ACC112 (cell line): Measurements from ENCODE around the gene SLC6A18.
"Not testable (repeated sequence)": the region's sequence is repeated elsewhere in the genome, so short reads cannot be mapped to it uniquely, and the experiment has no call there.

ENCODE experiments used
- H2AFZ ChIP-seq: fragments of 200-600 bp; sonication (generic); one replicate; pipeline ENCODE4 v1.6.0; 2017; ENCODE audit warnings: antibody characterized with exemption, low read length; ENCODE audit not compliant: unreplicated experiment
- H3K27ac ChIP-seq: fragments of 200-600 bp; sonication (generic); 2 replicates; pipeline ENCODE4 v1.5.1; 2014; ENCODE audit warnings: low read depth, mild to moderate bottlenecking, antibody characterized with exemption, low read length, moderate library complexity
- H3K27me3 ChIP-seq: fragments of 200-600 bp; sonication (generic); 2 replicates; pipeline ENCODE4 v1.6.1; 2014; ENCODE audit warnings: mild to moderate bottlenecking, antibody characterized with exemption, low read length, moderate library complexity, mixed read lengths; ENCODE audit not compliant: insufficient read depth
- H3K36me3 ChIP-seq: fragments of 200-600 bp; sonication (generic); 2 replicates; pipeline ENCODE4 v1.6.1; 2016; ENCODE audit warnings: mild to moderate bottlenecking, antibody characterized with exemption, low read length, moderate library complexity, mixed read lengths; ENCODE audit not compliant: insufficient read depth
- H3K4me1 ChIP-seq: fragments of 200-600 bp; sonication (generic); one replicate; pipeline ENCODE4 v1.6.1; 2016; ENCODE audit warnings: low read length, mixed read lengths; ENCODE audit not compliant: insufficient read depth, unreplicated experiment, control insufficient read depth
- H3K4me3 ChIP-seq: fragments of 200-600 bp; sonication (generic); 2 replicates; pipeline ENCODE4 v1.5.1; 2014; ENCODE audit warnings: mild to moderate bottlenecking, low read depth, low read length
- H3K79me2 ChIP-seq: fragments of 200-600 bp; sonication (generic); one replicate; pipeline ENCODE4 v1.6.0; 2016; ENCODE audit warnings: low read length; ENCODE audit not compliant: control insufficient read depth, unreplicated experiment, insufficient read depth

Gene SLC6A18

DNA sequence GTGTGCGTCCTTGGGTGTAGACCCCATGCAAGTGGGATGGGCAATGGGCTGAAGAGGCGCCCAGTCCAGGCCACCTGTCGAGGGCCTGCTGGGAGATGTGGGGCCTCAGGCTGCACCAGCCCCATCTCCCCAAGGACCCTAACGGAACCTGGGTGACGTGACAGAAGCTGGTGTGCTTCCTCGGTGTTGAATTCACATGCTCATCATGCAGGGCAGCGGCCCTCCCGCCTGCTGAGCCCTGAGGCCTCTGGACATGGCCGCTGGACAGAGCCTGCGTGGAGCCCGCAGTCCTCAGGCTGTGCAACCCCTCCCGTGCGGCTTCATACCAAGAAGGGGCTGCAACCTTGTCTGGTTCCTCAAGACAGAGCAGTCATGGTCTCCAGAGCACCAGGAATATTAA is 42.9 kb downstream of the SLC6A18 start:
- Histone ChIP-seq H3K4me3 (no peak overlapping the region), H3K27ac (no peak overlapping the region), H3K27me3 (no peaks in the 10 kb centered on the region), H3K4me1 (no peaks in the 10 kb centered on the region), H3K79me2 (no peaks in the 10 kb centered on the region), H3K36me3 (no peaks in the 10 kb centered on the region), H2AFZ (no peak overlapping the region)

DNA sequence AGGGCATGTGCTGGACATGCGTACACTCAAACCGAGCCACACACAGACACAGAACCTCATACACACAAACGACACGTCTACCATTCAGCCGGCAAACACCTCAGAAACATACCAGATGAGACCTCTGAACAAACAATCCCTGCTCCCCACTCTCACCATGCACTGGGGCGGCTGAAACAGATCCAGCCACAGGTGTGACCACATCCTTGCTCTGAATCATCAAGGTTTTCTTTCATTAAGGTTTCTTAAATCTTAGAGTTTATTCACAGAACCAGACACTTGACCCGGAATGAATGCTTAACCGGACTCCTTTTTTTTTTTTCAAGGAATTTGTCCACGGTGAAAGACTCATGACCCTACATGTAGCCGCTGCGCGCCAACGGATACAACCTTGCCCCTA is 43.5 kb downstream of the SLC6A18 start:
- Histone ChIP-seq H3K4me3 (no peak overlapping the region), H2AFZ (no peak overlapping the region), H3K79me2 (no peaks in the 10 kb centered on the region), H3K36me3 (no peaks in the 10 kb centered on the region), H3K4me1 (no peaks in the 10 kb centered on the region), H3K27me3 (no peaks in the 10 kb centered on the region), H3K27ac (no peak overlapping the region)

DNA sequence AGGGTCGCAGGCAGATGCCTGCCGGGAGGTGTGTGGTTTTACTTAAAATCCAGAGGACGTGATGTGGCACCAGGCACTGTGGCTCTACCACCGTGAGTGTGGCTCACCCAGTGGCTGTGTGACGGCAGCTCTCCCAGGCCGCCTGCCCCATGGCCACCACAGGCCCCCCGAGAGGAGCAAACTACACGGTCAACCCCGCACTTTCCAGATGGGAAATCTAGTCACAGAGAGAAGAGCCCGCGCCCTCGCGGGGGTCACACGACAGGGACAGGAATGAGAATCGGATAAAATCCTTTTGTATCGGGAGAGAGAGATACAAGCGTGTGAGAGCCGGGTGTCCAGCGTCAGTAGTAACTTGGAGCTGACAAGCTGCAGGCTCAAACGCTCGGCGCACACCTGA is 45.2 kb downstream of the SLC6A18 start:
- Histone ChIP-seq H2AFZ (no peak overlapping the region), H3K27me3 (no peaks in the 10 kb centered on the region), H3K4me1 (no peaks in the 10 kb centered on the region), H3K4me3 (no peak overlapping the region), H3K36me3 (no peaks in the 10 kb centered on the region), H3K79me2 (no peaks in the 10 kb centered on the region), H3K27ac (no peak overlapping the region)

- no peak overlapping the region for H3K27ac ChIP-seq
- H2AFZ ChIP-seq: no peak overlapping the region
- H3K36me3 ChIP-seq: no peaks in the 10 kb centered on the region
- no peaks in the 10 kb centered on the region for H3K79me2 ChIP-seq
- no peak overlapping the region for H3K4me3 ChIP-seq
- no peaks in the 10 kb centered on the region for H3K27me3 ChIP-seq
- H3K4me1 ChIP-seq: no peaks in the 10 kb centered on the region
Measured at GRCh38 chr5:1270933-1271914, 46.0 kb downstream of the SLC6A18 start.

DNA sequence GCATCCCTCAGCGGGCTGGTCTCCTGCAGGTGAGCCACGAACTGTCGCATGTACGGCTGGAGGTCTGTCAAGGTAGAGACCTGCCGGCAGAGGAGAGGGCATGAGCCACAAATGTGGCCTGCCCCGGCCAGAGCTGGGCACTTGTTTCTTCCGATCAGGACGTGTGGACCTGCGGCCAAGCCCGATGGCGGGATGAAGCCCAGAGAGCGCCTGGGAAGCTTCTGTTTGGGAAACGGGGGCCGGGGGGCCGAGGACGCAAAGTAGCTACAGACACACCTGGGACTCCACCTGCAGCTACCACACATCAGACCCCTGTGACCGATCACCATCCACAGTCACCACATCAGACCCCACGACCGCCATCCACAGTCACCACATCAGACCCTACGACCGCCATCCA is 47.0 kb downstream of the SLC6A18 start:
- Histone ChIP-seq H3K27me3 (no peaks in the 10 kb centered on the region), H3K27ac (no peak overlapping the region), H3K4me1 (no peaks in the 10 kb centered on the region), H3K36me3 (no peaks in the 10 kb centered on the region), H2AFZ (no peak overlapping the region), H3K4me3 (no peak overlapping the region), H3K79me2 (no peaks in the 10 kb centered on the region)

- Histone ChIP-seq H3K27me3 (no peaks in the 10 kb centered on the region), H3K4me1 (no peaks in the 10 kb centered on the region), H2AFZ (no peak overlapping the region), H3K36me3 (no peaks in the 10 kb centered on the region), H3K79me2 (no peaks in the 10 kb centered on the region), H3K27ac (no peak overlapping the region), H3K4me3 (no peak overlapping the region)
Measured at GRCh38 chr5:1273745-1274144, 48.6 kb downstream of the SLC6A18 start.

- no peak overlapping the region for H2AFZ ChIP-seq
- no peak overlapping the region for H3K4me3 ChIP-seq
- H3K79me2 ChIP-seq: no peaks in the 10 kb centered on the region
- no peaks in the 10 kb centered on the region for H3K4me1 ChIP-seq
- H3K27me3 ChIP-seq: no peaks in the 10 kb centered on the region
- no peaks in the 10 kb centered on the region for H3K36me3 ChIP-seq
- H3K27ac ChIP-seq: no peak overlapping the region
Measured at GRCh38 chr5:1274471-1274870, 49.3 kb downstream of the SLC6A18 start.

- not testable (repeated sequence) for H3K4me3 ChIP-seq, H2AFZ ChIP-seq, H3K36me3 ChIP-seq, H3K27me3 ChIP-seq, H3K27ac ChIP-seq, H3K79me2 ChIP-seq, H3K4me1 ChIP-seq
Measured at GRCh38 chr5:1275397-1276391, 50.5 kb downstream of the SLC6A18 start.

DNA sequence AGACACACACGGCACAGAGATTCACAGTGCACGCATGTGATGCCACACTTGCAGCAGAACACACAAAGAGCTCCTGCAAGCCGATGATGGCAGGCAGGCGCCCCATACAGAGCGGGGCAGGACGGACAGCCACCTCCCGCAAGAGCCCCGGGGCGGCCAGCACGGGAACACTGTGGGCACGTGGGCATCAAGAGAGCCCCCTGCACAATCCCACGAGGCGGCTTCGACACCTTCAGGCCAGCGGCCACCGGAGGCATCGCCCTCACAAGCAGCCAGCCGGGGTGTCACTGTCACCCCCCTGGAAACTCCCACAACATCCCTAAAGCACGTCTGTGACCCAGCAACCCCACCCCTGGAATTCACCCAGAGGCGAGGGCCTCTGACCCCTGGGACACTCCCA is 51.7 kb downstream of the SLC6A18 start:
- Histone ChIP-seq H3K79me2 (no peaks in the 10 kb centered on the region), H3K36me3 (no peaks in the 10 kb centered on the region), H3K27ac (no peak overlapping the region)

GRCh38 chr5:1277331-1277730 is 52.1 kb downstream of the SLC6A18 start:
- H3K79me2 ChIP-seq: no peaks in the 10 kb centered on the region
- no peaks in the 10 kb centered on the region for H3K4me1 ChIP-seq
- no peak overlapping the region for H3K4me3 ChIP-seq
- no peaks in the 10 kb centered on the region for H3K27me3 ChIP-seq
- no peak overlapping the region for H2AFZ ChIP-seq
- no peak overlapping the region for H3K27ac ChIP-seq
- H3K36me3 ChIP-seq: no peaks in the 10 kb centered on the region

More for the DNA sequence above, 51.7 kb downstream of the SLC6A18 start:
- H2AFZ ChIP-seq: no peak overlapping the region
- no peaks in the 10 kb centered on the region for H3K27me3 ChIP-seq
- no peaks in the 10 kb centered on the region for H3K4me1 ChIP-seq
- H3K4me3 ChIP-seq: no peak overlapping the region
